K562 (cell line): Measurements from ENCODE around the gene CHERP. TPM values are rescaled to one million over a fixed set of nuclear protein-coding genes. Genes with fewer than 3 reads are reported as not detected.

ENCODE experiments used
- CBX2 ChIP-seq: fragments of 200-600 bp; sonication (generic); IDR thresholded peaks from one replicate; pipeline ENCODE4 v1.6.1; 2012; ENCODE audit warnings: mild to moderate bottlenecking, low read length, inconsistent platforms; ENCODE audit not compliant: insufficient read depth, poor library complexity, severe bottlenecking
- CHCHD3 ChIP-seq: fragments of 250-450 bp; sonication (Bioruptor Pico); IDR thresholded peaks from 2 replicates; pipeline ENCODE4 v2.1.2; 2022; ENCODE audit warnings: mild to moderate bottlenecking
- CREBBP ChIP-seq: IDR thresholded peaks from one replicate; pipeline ENCODE4 v1.6.1; 2012; ENCODE audit warnings: low read depth, mild to moderate bottlenecking, control low read depth, inconsistent platforms, low read length
- DPF2 ChIP-seq: fragments of 450-650 bp; IDR thresholded peaks from 2 replicates; pipeline ENCODE4 v1.6.1; 2016
- ETV1 ChIP-seq: fragments of 450-650 bp; conservative IDR thresholded peaks from 2 replicates; pipeline ENCODE4 v1.6.1; 2016; ENCODE audit warnings: missing genetic modification characterization, control low read depth, low read depth, missing compliant biosample characterization
- FIP1L1 ChIP-seq: fragments of 200-400 bp; formaldehyde crosslinking; IDR thresholded peaks from 2 replicates; pipeline ENCODE4 v1.6.1; 2018; ENCODE audit warnings: mild to moderate bottlenecking, low read depth, low read length; ENCODE audit not compliant: poor library complexity, severe bottlenecking
- HDGF ChIP-seq: fragments of 450-650 bp; IDR thresholded peaks from 2 replicates; pipeline ENCODE4 v1.6.1; 2016
- KDM4B ChIP-seq, 2 experiments: fragments of 450-650 bp in 1 of 2; sonication (generic) in 1 of 2; IDR thresholded peaks; 2 replicates each; pipeline ENCODE4 v1.6.1; 2016 to 2017; ENCODE audit warnings: borderline replicate concordance in 2 of 2, antibody characterized with exemption in 1 of 2, low read depth in 1 of 2, mild to moderate bottlenecking in 1 of 2
- MBD2 ChIP-seq: sonication (generic); IDR thresholded peaks from 2 replicates; pipeline ENCODE4 v1.6.1; 2016; ENCODE audit warnings: low read depth, borderline replicate concordance
- POLR2H ChIP-seq: IDR thresholded peaks from 2 replicates; pipeline ENCODE4 v1.6.1; 2016; ENCODE audit warnings: missing genetic modification characterization, low read depth, mild to moderate bottlenecking, control low read depth, missing compliant biosample characterization, moderate library complexity
- RBM39 ChIP-seq: fragments of 200-400 bp; formaldehyde crosslinking; optimal IDR thresholded peaks from 2 replicates; pipeline ENCODE3; 2018; ENCODE audit warnings: low read depth, low read length
- YBX1 ChIP-seq: fragments of 450-650 bp; IDR thresholded peaks from 2 replicates; pipeline ENCODE4 v1.7.1; 2016; ENCODE audit warnings: mild to moderate bottlenecking
- ZNF212 ChIP-seq: fragments of 450-650 bp; formaldehyde crosslinking; IDR thresholded peaks from 2 replicates; pipeline ENCODE4 v1.4.0; 2020; ENCODE audit warnings: mild to moderate bottlenecking
- ZNF24 ChIP-seq: fragments of 450-650 bp; IDR thresholded peaks from 2 replicates; pipeline ENCODE4 v1.6.1; 2016
- ZNF445 ChIP-seq: fragments of 250-450 bp; sonication (Bioruptor Pico); IDR thresholded peaks from 2 replicates; pipeline ENCODE4 v1.4.0; 2020; ENCODE audit warnings: low read depth, mild to moderate bottlenecking, moderate library complexity
- ZNF551 ChIP-seq: fragments of 250-450 bp; sonication (Bioruptor Pico); IDR thresholded peaks from 2 replicates; pipeline ENCODE4 v1.5.0; 2021; ENCODE audit warnings: mild to moderate bottlenecking, moderate library complexity
- ZNF764 ChIP-seq: fragments of 250-450 bp; sonication (Bioruptor Pico); IDR thresholded peaks from 2 replicates; pipeline ENCODE4 v1.4.0; 2020; ENCODE audit warnings: low read depth, mild to moderate bottlenecking, moderate library complexity
- polyA plus RNA-seq, 8 experiments: library from polyadenylated mRNA; depleted of rRNA in 4 of 8; stranded (reverse) in 5 of 8; unstranded in 3 of 8; fragments of >200 nt; fragmentation: Nextera tagmentation in 2 of 8; fragmentation: Illumina TruSeq in 1 of 8; extraction: Ambion mirVana in 2 of 8; extraction: Trizol in 1 of 8; gene quantifications; 2 replicates each; pipeline versions ENCODE4 v1.2.1 to v1.2.3, GENCODE V29; 2011 to 2014; ENCODE audit warnings: inconsistent platforms in 1 of 8, missing spikeins in 1 of 8
- total RNA-seq, 7 experiments: library from RNA; depleted of rRNA in 6 of 7; stranded (reverse); fragments of >200 nt in 6 of 7; fragmentation: Illumina TruSeq in 2 of 7; extraction: Trizol in 2 of 7; gene quantifications; 2 replicates each; pipeline versions ENCODE4 v1.2.1 to v1.2.3, GENCODE V29; 2011 to 2021; ENCODE audit warnings: low replicate concordance in 1 of 7
- TF ChIP-seq, protein P1 (sequence below): sonication (generic); formaldehyde crosslinking; IDR thresholded peaks from 2 replicates; pipeline ENCODE4 v1.8.0; 2022; ENCODE audit warnings: missing genetic modification reagents, mild to moderate bottlenecking, moderate library complexity, borderline replicate concordance
- TF ChIP-seq, protein P2 (sequence below): fragments of 450-650 bp; IDR thresholded peaks from 2 replicates; pipeline ENCODE4 v1.6.1; 2016; ENCODE audit warnings: missing biosample characterization, missing genetic modification characterization
- TF ChIP-seq, protein P3 (sequence below): fragments of 450-650 bp; IDR thresholded peaks from 2 replicates; pipeline ENCODE4 v1.7.0; 2016; ENCODE audit warnings: borderline replicate concordance
- TF ChIP-seq, protein P4 (sequence below): sonication (generic); formaldehyde crosslinking; IDR thresholded peaks from 2 replicates; pipeline ENCODE4 v1.8.0; 2022; ENCODE audit warnings: mild to moderate bottlenecking, missing genetic modification reagents

Gene CHERP
- total and polyA plus RNA-seq, 9 of the 15 experiments (the other 6 are each of a cell fraction or from before 2014, with no cell fraction given) = 0.60 to 85.1 (median 7.8) TPM

DNA sequence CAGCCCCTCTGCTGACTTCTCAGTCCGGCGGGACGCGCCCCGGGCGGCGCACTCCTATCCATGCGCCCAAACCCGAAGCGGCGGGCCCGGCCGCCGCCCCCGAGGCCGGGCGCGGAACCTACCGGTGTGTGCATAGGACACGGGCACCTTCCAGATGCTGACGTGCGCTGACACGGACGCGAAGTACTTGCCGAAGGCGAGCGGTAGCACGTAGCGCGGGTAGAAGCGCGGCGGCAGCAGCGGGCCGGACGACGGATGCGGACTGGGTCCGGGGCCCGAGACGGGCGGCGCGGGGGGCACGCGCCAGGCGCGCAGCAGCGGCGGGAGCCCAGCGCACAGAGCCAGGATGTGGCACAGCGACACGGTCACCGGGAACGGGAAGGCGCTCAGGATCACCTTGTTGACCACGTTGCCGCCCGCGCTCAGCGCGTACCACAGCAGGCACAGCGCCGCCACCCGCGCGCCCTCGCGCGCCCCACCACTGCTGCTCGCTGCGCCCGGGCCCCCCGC, 29.6 kb upstream of the CHERP start (continued):
- TF ChIP-seq, protein P1, sequence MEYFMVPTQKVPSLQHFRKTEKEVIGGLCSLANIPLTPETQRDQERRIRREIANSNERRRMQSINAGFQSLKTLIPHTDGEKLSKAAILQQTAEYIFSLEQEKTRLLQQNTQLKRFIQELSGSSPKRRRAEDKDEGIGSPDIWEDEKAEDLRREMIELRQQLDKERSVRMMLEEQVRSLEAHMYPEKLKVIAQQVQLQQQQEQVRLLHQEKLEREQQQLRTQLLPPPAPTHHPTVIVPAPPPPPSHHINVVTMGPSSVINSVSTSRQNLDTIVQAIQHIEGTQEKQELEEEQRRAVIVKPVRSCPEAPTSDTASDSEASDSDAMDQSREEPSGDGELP (CRISPR knock-in tag) = no peak
- TF ChIP-seq ETV1 = no peak
- no peak for TF ChIP-seq ZNF764 (CRISPR knock-in tag)
- no peak for TF ChIP-seq MBD2
- no peak for TF ChIP-seq DPF2
- TF ChIP-seq HDGF = no peak
- TF ChIP-seq, protein P2, sequence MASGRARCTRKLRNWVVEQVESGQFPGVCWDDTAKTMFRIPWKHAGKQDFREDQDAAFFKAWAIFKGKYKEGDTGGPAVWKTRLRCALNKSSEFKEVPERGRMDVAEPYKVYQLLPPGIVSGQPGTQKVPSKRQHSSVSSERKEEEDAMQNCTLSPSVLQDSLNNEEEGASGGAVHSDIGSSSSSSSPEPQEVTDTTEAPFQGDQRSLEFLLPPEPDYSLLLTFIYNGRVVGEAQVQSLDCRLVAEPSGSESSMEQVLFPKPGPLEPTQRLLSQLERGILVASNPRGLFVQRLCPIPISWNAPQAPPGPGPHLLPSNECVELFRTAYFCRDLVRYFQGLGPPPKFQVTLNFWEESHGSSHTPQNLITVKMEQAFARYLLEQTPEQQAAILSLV (tag) = no peak
- no peak for TF ChIP-seq ZNF24
- no peak for TF ChIP-seq RBM39
- no peak for TF ChIP-seq ZNF551 (CRISPR knock-in tag)
- no peak for TF ChIP-seq CREBBP
- TF ChIP-seq, protein P3, sequence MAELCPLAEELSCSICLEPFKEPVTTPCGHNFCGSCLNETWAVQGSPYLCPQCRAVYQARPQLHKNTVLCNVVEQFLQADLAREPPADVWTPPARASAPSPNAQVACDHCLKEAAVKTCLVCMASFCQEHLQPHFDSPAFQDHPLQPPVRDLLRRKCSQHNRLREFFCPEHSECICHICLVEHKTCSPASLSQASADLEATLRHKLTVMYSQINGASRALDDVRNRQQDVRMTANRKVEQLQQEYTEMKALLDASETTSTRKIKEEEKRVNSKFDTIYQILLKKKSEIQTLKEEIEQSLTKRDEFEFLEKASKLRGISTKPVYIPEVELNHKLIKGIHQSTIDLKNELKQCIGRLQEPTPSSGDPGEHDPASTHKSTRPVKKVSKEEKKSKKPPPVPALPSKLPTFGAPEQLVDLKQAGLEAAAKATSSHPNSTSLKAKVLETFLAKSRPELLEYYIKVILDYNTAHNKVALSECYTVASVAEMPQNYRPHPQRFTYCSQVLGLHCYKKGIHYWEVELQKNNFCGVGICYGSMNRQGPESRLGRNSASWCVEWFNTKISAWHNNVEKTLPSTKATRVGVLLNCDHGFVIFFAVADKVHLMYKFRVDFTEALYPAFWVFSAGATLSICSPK = no peak
- no peak for TF ChIP-seq ZNF212 (CRISPR knock-in tag)
- TF ChIP-seq FIP1L1 = peak; percentile 73
- TF ChIP-seq ZNF445 (CRISPR knock-in tag) = no peak
- TF ChIP-seq POLR2H (tag) = no peak
- TF ChIP-seq CHCHD3 (CRISPR knock-in tag) = no peak
- no peak for TF ChIP-seq YBX1
- TF ChIP-seq, protein P4, sequence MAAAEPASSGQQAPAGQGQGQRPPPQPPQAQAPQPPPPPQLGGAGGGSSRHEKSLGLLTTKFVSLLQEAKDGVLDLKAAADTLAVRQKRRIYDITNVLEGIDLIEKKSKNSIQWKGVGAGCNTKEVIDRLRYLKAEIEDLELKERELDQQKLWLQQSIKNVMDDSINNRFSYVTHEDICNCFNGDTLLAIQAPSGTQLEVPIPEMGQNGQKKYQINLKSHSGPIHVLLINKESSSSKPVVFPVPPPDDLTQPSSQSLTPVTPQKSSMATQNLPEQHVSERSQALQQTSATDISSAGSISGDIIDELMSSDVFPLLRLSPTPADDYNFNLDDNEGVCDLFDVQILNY = no peak
- no peak for TF ChIP-seq KDM4B (IDR thresholded peaks at IDR 0.05; ENCODE audit: borderline replicate concordance in 2 of 2, low read depth in 1 of 2)
- no peak for TF ChIP-seq CBX2
